Panc1 (cell line): ENCODE data around the gene FOXP2. TPM values are rescaled to one million over a fixed set of nuclear protein-coding genes. Genes with fewer than 3 reads are reported as not detected.
"Not testable (repeated sequence)": the region's sequence is repeated elsewhere in the genome, so short reads cannot be mapped to it uniquely, and the experiment has no call there.

Experiments used
- ATAC-seq: fragments of 200-7000 bp; cut with Tn5 transposase; 2 replicates; pipeline ENCODE4 v1.9.1; 2020; ENCODE audit warnings: mild to moderate bottlenecking, moderate library complexity
- BruUV-seq: library from RNA; stranded (reverse); fragments of 400-500 nt; replicated peaks from 2 replicates; lab custom pipeline; 2021; lab: Mats Ljungman, UMichigan
- CTCF ChIA-PET: fragments of 300-600 bp; sonication (Branson Sonifier 250); formaldehyde crosslinking; loops from one replicate; lab custom pipeline; 2022; ENCODE audit warnings: antibody characterized with exemption; lab: Charles Lee
- POLR2A ChIA-PET: fragments of 300-600 bp; sonication (Branson Sonifier 250); formaldehyde crosslinking; loops from one replicate; lab custom pipeline; 2022; ENCODE audit warnings: antibody characterized with exemption; lab: Charles Lee
- DNase-seq: peaks from one replicate; pipeline ENCODE4 v3.0.0-alpha.2; 2010; ENCODE audit warnings: low read depth, low spot score
- H3K27ac ChIP-seq: 2 replicates; pipeline ENCODE4 v1.5.1; 2011; ENCODE audit warnings: mild to moderate bottlenecking, low read length, inconsistent platforms
- H3K27me3 ChIP-seq: fragments of 200-500 bp; sonication (Bioruptor generic); 2 replicates; pipeline ENCODE4 v1.6.0; 2014; ENCODE audit warnings: low read length, inconsistent platforms; ENCODE audit not compliant: control insufficient read depth, insufficient read depth
- H3K36me3 ChIP-seq: fragments of 200-500 bp; sonication (Bioruptor generic); 2 replicates; pipeline ENCODE4 v1.5.1; 2014; ENCODE audit warnings: inconsistent platforms, mild to moderate bottlenecking, low read length, moderate library complexity; ENCODE audit not compliant: control insufficient read depth, insufficient read depth
- H3K4me1 ChIP-seq: 2 replicates; pipeline ENCODE4 v1.5.1; 2011; ENCODE audit warnings: inconsistent platforms, mild to moderate bottlenecking, low read length, moderate library complexity; ENCODE audit not compliant: control insufficient read depth, insufficient read depth
- H3K4me3 ChIP-seq, 2 experiments: 2 replicates each; pipeline ENCODE4 v1.5.1; 2011 to 2012; ENCODE audit warnings: low read depth in 2 of 2, low read length in 2 of 2, mild to moderate bottlenecking in 2 of 2, inconsistent platforms in 1 of 2, moderate library complexity in 1 of 2
- H3K9me3 ChIP-seq: fragments of 200-500 bp; sonication (Bioruptor generic); 2 replicates; pipeline ENCODE4 v1.5.1; 2014; ENCODE audit warnings: low read depth, mild to moderate bottlenecking, inconsistent platforms, low read length, moderate library complexity; ENCODE audit not compliant: control insufficient read depth, insufficient read depth
- CTCF ChIP-seq: fragments of 450-650 bp; IDR thresholded peaks from 2 replicates; pipeline ENCODE4 v1.5.1; 2017; ENCODE audit warnings: mild to moderate bottlenecking
- POLR2AphosphoS5 ChIP-seq: IDR thresholded peaks from 2 replicates; pipeline ENCODE4 v1.6.1; 2012; ENCODE audit warnings: mild to moderate bottlenecking, low read depth, low read length, moderate library complexity
- REST ChIP-seq, 2 experiments: IDR thresholded peaks; 2 replicates each; pipeline ENCODE4 v1.6.1; 2011 to 2012; ENCODE audit warnings: low read depth in 2 of 2, control low read depth in 1 of 2, low read length in 1 of 2, mild to moderate bottlenecking in 1 of 2, moderate library complexity in 1 of 2; ENCODE audit not compliant: insufficient read depth in 1 of 2
- SIN3A ChIP-seq: IDR thresholded peaks from 2 replicates; pipeline ENCODE4 v1.6.1; 2012; ENCODE audit warnings: low read depth, mild to moderate bottlenecking, low read length, moderate library complexity, borderline replicate concordance; ENCODE audit not compliant: insufficient read depth
- TCF7L2 ChIP-seq: IDR thresholded peaks from 2 replicates; pipeline ENCODE4 v1.6.1; 2011; ENCODE audit warnings: mild to moderate bottlenecking, low read depth, low read length, inconsistent platforms
- in situ Hi-C: cut with HindIII; loops from 2 replicates; pipeline ENCODE4 v1.10.0; 2016; ENCODE audit warnings: low sequenced_read_pairs, low pct_unique_long_range_greater_than_20kb
- intact Hi-C: fragments of 100-400 bp; cut with micrococcal nuclease; formaldehyde crosslinking; loops from one replicate; pipeline ENCODE4 v1.10.0; 2022; ENCODE audit not compliant: unreplicated experiment
- total RNA-seq: library from RNA; stranded (reverse); gene quantifications from one replicate; pipeline ENCODE4 v1.2.1, GENCODE V29; 2021; ENCODE audit not compliant: unreplicated experiment

Gene FOXP2
- total RNA-seq, 1 experiment from 2014 or later = 0.54 TPM

GRCh38 chr7:114539575-114539974 lies 125.0 kb downstream of the FOXP2 start:
- DNase-seq (no peak), ATAC-seq (no peak)
- POLR2A ChIA-PET = no interaction called here
- no peak overlapping the region for H3K4me3 ChIP-seq
- no peaks in the 10 kb centered on the region for H3K36me3 ChIP-seq
- H3K4me1 ChIP-seq = no peaks in the 10 kb centered on the region
- no peaks in the 10 kb centered on the region for H3K9me3 ChIP-seq
- H3K27me3 ChIP-seq = no peaks in the 10 kb centered on the region
- H3K27ac ChIP-seq = no peak overlapping the region
- CTCF ChIA-PET = no interaction called here
- in situ Hi-C loops (no loop called here), intact Hi-C loops (loop anchor here (2.0 to 5.0 kb wide), 2 partner anchors 113 to 457 kb away; no protein-coding TSS in a partner anchor)
- BruUV-seq = no TSS peak
- no peak for TF ChIP-seq SIN3A
- TF ChIP-seq REST (IDR thresholded peaks at IDR 0.05; ENCODE audit: insufficient read depth in 1 of 2, low read depth in 2 of 2, low read length in 1 of 2) = no peak
- no peak for TF ChIP-seq POLR2AphosphoS5
- peak; percentile 37; the same call in 1 of the 2 replicates for TF ChIP-seq CTCF

- ATAC-seq = no peak
- no peaks in the 10 kb centered on the region for H3K4me1 ChIP-seq
- H3K27me3 ChIP-seq = no peaks in the 10 kb centered on the region
- ChIA-PET POLR2A (no interaction called here), CTCF (no interaction called here)
- no peaks in the 10 kb centered on the region for H3K36me3 ChIP-seq
- DNase-seq = no peak
- no TSS peak for BruUV-seq
- no peak overlapping the region for H3K27ac ChIP-seq
- in situ Hi-C loops (no loop called here), intact Hi-C loops (loop anchor here (10.0 kb wide), 1 partner anchor 285 kb away; no protein-coding TSS in a partner anchor)
- no peak for TF ChIP-seq CTCF
- no peak for TF ChIP-seq POLR2AphosphoS5
- no peak for TF ChIP-seq REST (IDR thresholded peaks at IDR 0.05; ENCODE audit: insufficient read depth in 1 of 2, low read depth in 2 of 2, low read length in 1 of 2)
- TF ChIP-seq SIN3A = no peak
- TF ChIP-seq TCF7L2 = no peak
- H3K9me3 ChIP-seq = no peaks in the 10 kb centered on the region
- no peak overlapping the region for H3K4me3 ChIP-seq
These were observed 125.7 kb downstream of the FOXP2 start for GRCh38 chr7:114540291-114540690.

GRCh38 chr7:114547346-114547745 lies 132.7 kb downstream of the FOXP2 start:
- H3K4me1 ChIP-seq, H3K9me3 ChIP-seq, POLR2A ChIA-PET, H3K27ac ChIP-seq, in situ Hi-C loops, CTCF ChIA-PET, H3K4me3 ChIP-seq, H3K27me3 ChIP-seq, BruUV-seq, ATAC-seq, H3K36me3 ChIP-seq, DNase-seq: not testable (repeated sequence)
- intact Hi-C loops = loop anchor here (10.0 kb wide), 1 partner anchor 293 kb away; no protein-coding TSS in a partner anchor
